ENCODE data around the gene DUSP7. TPM values are rescaled to one million over a fixed set of nuclear protein-coding genes. Genes with fewer than 3 reads are reported as not detected.

DUSP7 gene
- total and polyA plus RNA-seq, 9 of the 15 experiments (the other 6 are each of a cell fraction or from before 2014, with no cell fraction given) = 0.45 to 15.8 (median 8.2) TPM

GRCh38 chr3:52079958-52080357 is 23.6 kb upstream of the DUSP7 start:
- H3K9me1 ChIP-seq (ENCODE audit: control insufficient read depth, insufficient read depth, low read length) = no peaks in the 10 kb centered on the region
- peak; percentile 73; the same call in 1 of the 2 replicates for TF ChIP-seq BCOR (IDR thresholded peaks at IDR 0.05)
- peak; percentile 42 to 63; a peak in 3 of 4 replicates for TF ChIP-seq KDM1A (IDR thresholded peaks at IDR 0.05)
- TF ChIP-seq RBM25 (IDR thresholded peaks at IDR 0.05; ENCODE audit: low read depth, low read length, severe bottlenecking) = peak; percentile 63
- TF ChIP-seq TAF9B (IDR thresholded peaks at IDR 0.05; ENCODE audit: partially characterized antibody) = no peak
- in situ Hi-C loops (cut with MboI) = no loop called here
- ATAC-seq (no peak), DNase-seq (ENCODE audit: extremely low read depth in 1 of 4, low spot score in 3 of 4) (no peak), FAIRE-seq (no peak)
- H3K4me1 ChIP-seq (replicated peaks in 1 of 2; ENCODE audit: control insufficient read depth in 2 of 2, insufficient read depth in 2 of 2, low read length in 2 of 2) = peaks cover 23 to 53% of the 10 kb centered on the region in 2 experiments
- BruUV-seq (replicated peaks) = no TSS peak
- H4K20me1 ChIP-seq (replicated peaks; ENCODE audit: control insufficient read depth, insufficient read depth, low read length) = no peaks in the 10 kb centered on the region
- H3K4me3 ChIP-seq = no peak overlapping the region
- no peak overlapping the region for H2AFZ ChIP-seq (ENCODE audit: low read depth, low read length)
- intact Hi-C loops (cut with micrococcal nuclease) = no loop called here
- no peaks in the 10 kb centered on the region for H3K9me3 ChIP-seq (replicated peaks; ENCODE audit: control insufficient read depth, insufficient read depth, low read depth, low read length)
- peaks cover 11% of the 10 kb centered on the region; the same call in 2 of the 3 replicates for H3K36me3 ChIP-seq (ENCODE audit: control insufficient read depth, insufficient read depth, low read length)
- no peaks in the 10 kb centered on the region for H3K27me3 ChIP-seq (ENCODE audit: control insufficient read depth in 2 of 2, insufficient read depth in 2 of 2, low read length in 2 of 2)
- no peak overlapping the region for H3K27ac ChIP-seq (ENCODE audit: extremely low read depth, low read depth, low read length)
- POLR2A ChIA-PET = interaction anchor here (0.6 to 0.8 kb wide), 2 partner anchors 11 to 1428 kb away, joined by 3 to 4 read pairs; no protein-coding TSS in a partner anchor
- H3K4me2 ChIP-seq (ENCODE audit: insufficient read depth, low read length) = no peak overlapping the region
- H3K9ac ChIP-seq (ENCODE audit: insufficient read depth in 1 of 2, low read depth in 2 of 2, low read length in 2 of 2) = peak overlapping the region in 1 of 2 experiments; percentile 73; a peak in 2 of 4 replicates
- 97% methylated on average over 4 of the region's 5 CpGs for WGBS (ENCODE audit: insufficient coverage, low coverage, missing lambda C conversion rate)
- no peaks in the 10 kb centered on the region for H3K79me2 ChIP-seq (ENCODE audit: control insufficient read depth, insufficient read depth, low read length)
- CTCF ChIA-PET (ENCODE audit: low intra/inter-chr PET ratio) = no interaction called here

DNA sequence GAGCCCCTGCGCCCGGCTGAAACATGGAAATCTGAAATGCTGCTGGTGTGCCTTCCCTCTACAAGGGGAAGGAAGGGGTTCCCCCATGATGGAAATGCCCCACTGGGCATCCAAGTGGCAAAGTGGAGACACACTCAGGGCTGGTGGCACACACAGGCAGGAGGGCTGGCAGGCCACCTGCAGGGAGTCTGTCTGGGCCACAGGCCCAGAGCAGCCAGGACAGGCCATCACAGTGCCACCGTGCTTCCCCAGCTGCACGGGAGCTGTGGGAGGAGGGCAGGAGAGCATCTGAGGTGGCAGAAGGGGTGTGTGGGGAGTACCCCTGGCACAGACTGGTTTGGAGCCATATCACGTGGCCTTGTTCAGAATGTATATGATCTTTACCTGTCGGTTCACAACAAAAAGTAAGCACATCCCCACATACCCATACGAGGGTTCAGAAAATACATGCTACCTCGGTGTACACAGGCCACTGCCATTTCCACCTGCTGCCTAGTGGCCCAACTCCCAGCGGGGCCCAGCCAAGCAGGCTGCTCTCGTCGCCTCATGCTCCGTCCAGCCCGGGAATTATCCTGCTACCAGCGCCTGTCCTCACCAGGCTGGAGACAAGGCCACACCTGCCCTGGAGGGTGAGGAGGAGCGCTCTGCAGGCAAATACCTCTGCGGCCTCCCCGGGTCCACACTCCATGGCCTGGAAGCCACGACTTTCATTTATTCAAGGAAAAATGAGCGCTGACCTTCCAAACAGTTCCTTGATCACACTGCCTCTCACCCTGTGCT is 22.6 kb upstream of the DUSP7 start:
- DNase-seq (ENCODE audit: extremely low read depth in 1 of 4, low spot score in 3 of 4) (no peak), ATAC-seq (no peak), FAIRE-seq (no peak)
- BruUV-seq (replicated peaks) = no TSS peak
- Histone ChIP-seq H3K4me2 (ENCODE audit: insufficient read depth, low read length) (no peak overlapping the region), H2AFZ (ENCODE audit: low read depth, low read length) (no peak overlapping the region), H3K79me2 (ENCODE audit: control insufficient read depth, insufficient read depth, low read length) (no peaks in the 10 kb centered on the region), H3K27ac (ENCODE audit: extremely low read depth, low read depth, low read length) (no peak overlapping the region), H3K36me3 (ENCODE audit: control insufficient read depth, insufficient read depth, low read length) (peaks cover 17% of the 10 kb centered on the region; the same call in 2 of the 3 replicates), H3K27me3 (ENCODE audit: control insufficient read depth in 2 of 2, insufficient read depth in 2 of 2, low read length in 2 of 2) (no peaks in the 10 kb centered on the region), H3K9me1 (ENCODE audit: control insufficient read depth, insufficient read depth, low read length) (no peaks in the 10 kb centered on the region), H4K20me1 (replicated peaks; ENCODE audit: control insufficient read depth, insufficient read depth, low read length) (no peaks in the 10 kb centered on the region), H3K4me1 (replicated peaks in 1 of 2; ENCODE audit: control insufficient read depth in 2 of 2, insufficient read depth in 2 of 2, low read length in 2 of 2) (peaks cover 23 to 56% of the 10 kb centered on the region in 2 experiments), H3K9ac (ENCODE audit: insufficient read depth in 1 of 2, low read depth in 2 of 2, low read length in 2 of 2) (no peak overlapping the region; a peak in 1 of 4 replicates), H3K9me3 (replicated peaks; ENCODE audit: control insufficient read depth, insufficient read depth, low read depth, low read length) (no peaks in the 10 kb centered on the region), H3K4me3 (no peak overlapping the region)
- POLR2A ChIA-PET = no interaction called here
- intact Hi-C loops (cut with micrococcal nuclease) (no loop called here), in situ Hi-C loops (cut with MboI) (no loop called here)
- WGBS (ENCODE audit: insufficient coverage, low coverage, missing lambda C conversion rate) = 90% methylated on average over 13 of the region's 19 CpGs
- no peak for TF ChIP-seq ADNP (tag; IDR thresholded peaks at IDR 0.05)
- no peak for TF ChIP-seq MTA3 (IDR thresholded peaks at IDR 0.05; ENCODE audit: borderline replicate concordance)
- no peak for TF ChIP-seq XRCC5 (IDR thresholded peaks at IDR 0.05; ENCODE audit: low read depth, low read length)
- TF ChIP-seq ZNF431 (CRISPR knock-in tag; IDR thresholded peaks at IDR 0.05) = no peak
- no peak for TF ChIP-seq ELF4 (CRISPR knock-in tag; IDR thresholded peaks at IDR 0.05)
- no peak for TF ChIP-seq ZNF212 (CRISPR knock-in tag; IDR thresholded peaks at IDR 0.05)
- TF ChIP-seq, protein P1, sequence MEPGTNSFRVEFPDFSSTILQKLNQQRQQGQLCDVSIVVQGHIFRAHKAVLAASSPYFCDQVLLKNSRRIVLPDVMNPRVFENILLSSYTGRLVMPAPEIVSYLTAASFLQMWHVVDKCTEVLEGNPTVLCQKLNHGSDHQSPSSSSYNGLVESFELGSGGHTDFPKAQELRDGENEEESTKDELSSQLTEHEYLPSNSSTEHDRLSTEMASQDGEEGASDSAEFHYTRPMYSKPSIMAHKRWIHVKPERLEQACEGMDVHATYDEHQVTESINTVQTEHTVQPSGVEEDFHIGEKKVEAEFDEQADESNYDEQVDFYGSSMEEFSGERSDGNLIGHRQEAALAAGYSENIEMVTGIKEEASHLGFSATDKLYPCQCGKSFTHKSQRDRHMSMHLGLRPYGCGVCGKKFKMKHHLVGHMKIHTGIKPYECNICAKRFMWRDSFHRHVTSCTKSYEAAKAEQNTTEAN (CRISPR knock-in tag; IDR thresholded peaks at IDR 0.05) = no peak
- TF ChIP-seq CAMTA2 (CRISPR knock-in tag; conservative IDR thresholded peaks at IDR 0.05) = no peak
- no peak for TF ChIP-seq CBFA2T3 (IDR thresholded peaks at IDR 0.05)
- TF ChIP-seq TEAD2 (tag; IDR thresholded peaks at IDR 0.05) = no peak
- CTCF ChIA-PET (ENCODE audit: low intra/inter-chr PET ratio) = no interaction called here
